ENCODE measurements around the gene OPA3.
"Not testable (repeated sequence)": the region's sequence is repeated elsewhere in the genome, so short reads cannot be mapped to it uniquely, and the experiment has no call there.

The OPA3 gene

DNA sequence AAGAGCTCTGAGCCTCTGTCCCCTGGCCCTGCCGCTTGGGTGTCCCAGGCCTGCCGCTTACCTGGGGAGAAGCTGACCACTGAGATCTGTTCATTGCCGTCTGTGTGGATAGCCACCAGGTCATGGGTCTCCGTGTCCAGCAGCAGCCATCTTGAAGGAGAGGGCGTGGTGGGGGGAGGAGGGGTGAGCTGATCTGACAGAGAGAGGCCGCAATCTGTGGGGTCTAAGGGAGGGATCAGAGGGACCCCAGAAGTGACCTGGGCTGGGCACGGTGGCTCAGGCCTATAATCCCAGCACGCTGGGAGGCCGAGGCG, 32.1 kb upstream of the OPA3 start:
- Histone ChIP-seq H2AK5ac (ENCODE audit: low read length, severe bottlenecking) (no peak overlapping the region), H3K4me3 (ENCODE audit: insufficient read depth in 1 of 2, low read depth in 1 of 2, low read length in 2 of 2) (no peak overlapping the region), H2AFZ (ENCODE audit: low read depth, low read length) (no peak overlapping the region), H3K79me1 (replicated peaks; ENCODE audit: low read length, poor library complexity, severe bottlenecking) (peaks cover 5% of the 10 kb centered on the region), H3K27ac (ENCODE audit: low read length, poor library complexity, severe bottlenecking) (no peak overlapping the region), H3K9ac (ENCODE audit: low read length) (no peak overlapping the region), H3K23ac (ENCODE audit: low read length in 2 of 2) (no peak overlapping the region), H2BK5ac (ENCODE audit: low read depth, low read length, poor library complexity, severe bottlenecking) (no peak overlapping the region), H3K4ac (ENCODE audit: low read depth in 1 of 2, low read length in 2 of 2) (no peak overlapping the region), H3K4me2 (ENCODE audit: low read length, poor library complexity, severe bottlenecking) (no peak overlapping the region), H2BK15ac (ENCODE audit: low read depth, poor library complexity, severe bottlenecking) (no peak overlapping the region), H3K27me3 (ENCODE audit: control insufficient read depth in 1 of 2, insufficient read depth in 1 of 2, low read length in 2 of 2) (no peaks in the 10 kb centered on the region), H3K36me3 (ENCODE audit: control insufficient read depth in 1 of 2, insufficient read depth in 2 of 2, low read depth in 1 of 2, low read length in 2 of 2) (peaks cover 60 to 75% of the 10 kb centered on the region in 2 experiments), H3K14ac (ENCODE audit: low read length in 2 of 2) (no peak overlapping the region), H3K4me1 (ENCODE audit: control insufficient read depth, insufficient read depth, low read depth, low read length) (peaks cover 13% of the 10 kb centered on the region), H4K91ac (ENCODE audit: low read length) (peak overlapping the region; percentile 62), H2BK12ac (ENCODE audit: low read length in 2 of 2) (peak overlapping the region in 1 of 2 experiments; percentile 25), H2BK120ac (ENCODE audit: low read depth, low read length) (no peak overlapping the region), H3K9me3 (ENCODE audit: control insufficient read depth, low read length) (no peaks in the 10 kb centered on the region), H4K8ac (ENCODE audit: low read length) (peak overlapping the region; percentile 73), H3K18ac (ENCODE audit: low read depth in 1 of 2, low read length in 2 of 2) (no peak overlapping the region)
- no peak for DNase-seq
- 78% methylated on average over 10 of the region's 10 CpGs for WGBS

DNA sequence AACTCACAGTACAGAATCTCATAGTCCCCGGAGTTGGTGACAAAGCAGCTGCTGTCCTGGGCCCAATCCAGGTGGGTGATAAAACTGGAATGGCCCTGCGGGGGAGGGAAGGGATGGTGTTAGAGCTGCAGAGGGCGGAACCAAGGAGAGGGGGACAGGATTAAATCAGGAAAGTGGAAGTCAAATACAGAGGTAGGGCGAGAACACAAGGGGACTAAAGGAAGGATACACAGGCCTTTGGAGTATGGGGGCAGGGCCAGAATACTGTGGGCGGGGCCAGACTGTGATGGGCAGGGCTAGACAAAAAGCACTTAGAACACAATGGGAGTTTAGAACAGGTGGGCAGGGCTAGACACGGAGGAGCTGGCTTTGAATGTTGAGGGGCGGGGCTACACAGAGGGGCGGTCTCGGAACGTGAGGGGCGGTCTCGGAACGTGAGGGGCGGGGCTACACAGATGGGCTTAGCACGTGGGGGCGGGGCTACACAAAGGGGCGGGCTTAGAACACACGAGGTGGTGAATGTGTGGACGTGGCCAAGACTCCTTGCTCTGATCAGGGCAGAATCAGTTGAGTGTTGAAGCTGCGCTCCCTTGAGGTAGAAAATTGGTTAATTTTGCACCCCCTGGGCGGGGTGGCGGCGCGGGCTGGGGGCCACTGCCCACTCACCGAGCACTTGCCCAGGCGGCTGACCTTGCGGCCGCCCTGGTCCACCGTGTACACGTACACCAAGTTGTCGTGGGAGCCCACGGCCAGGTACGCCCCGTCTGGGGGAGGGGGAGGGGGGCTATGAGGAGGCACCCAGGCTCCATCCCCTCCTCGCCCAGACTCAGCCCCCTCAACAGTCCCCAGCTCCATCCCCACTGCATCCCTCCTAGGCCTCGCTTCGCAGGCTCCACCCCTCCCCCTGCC, 31.4 kb upstream of the OPA3 start:
- no peak overlapping the region for H3K27ac ChIP-seq (ENCODE audit: low read length, poor library complexity, severe bottlenecking)
- no peak overlapping the region for H3K4me3 ChIP-seq (ENCODE audit: insufficient read depth in 1 of 2, low read depth in 1 of 2, low read length in 2 of 2)
- no peak overlapping the region for H2AK5ac ChIP-seq (ENCODE audit: low read length, severe bottlenecking)
- H2BK120ac ChIP-seq (ENCODE audit: low read depth, low read length): no peak overlapping the region
- H3K4me1 ChIP-seq (ENCODE audit: control insufficient read depth, insufficient read depth, low read depth, low read length): peaks cover 13% of the 10 kb centered on the region
- no peak overlapping the region for H3K4me2 ChIP-seq (ENCODE audit: low read length, poor library complexity, severe bottlenecking)
- H3K36me3 ChIP-seq (ENCODE audit: control insufficient read depth in 1 of 2, insufficient read depth in 2 of 2, low read depth in 1 of 2, low read length in 2 of 2): peaks cover 63 to 73% of the 10 kb centered on the region in 2 experiments
- H3K27me3 ChIP-seq (ENCODE audit: control insufficient read depth in 1 of 2, insufficient read depth in 1 of 2, low read length in 2 of 2): no peaks in the 10 kb centered on the region
- H4K8ac ChIP-seq (ENCODE audit: low read length): peak overlapping the region; percentile 73
- H2BK15ac ChIP-seq (ENCODE audit: low read depth, poor library complexity, severe bottlenecking): no peak overlapping the region
- no peak overlapping the region for H2BK12ac ChIP-seq (ENCODE audit: low read length in 2 of 2)
- peak overlapping the region in 1 of 2 experiments; percentile 58 for H3K18ac ChIP-seq (ENCODE audit: low read depth in 1 of 2, low read length in 2 of 2)
- H3K79me1 ChIP-seq (replicated peaks; ENCODE audit: low read length, poor library complexity, severe bottlenecking): peaks cover 5% of the 10 kb centered on the region
- no peak overlapping the region for H2BK5ac ChIP-seq (ENCODE audit: low read depth, low read length, poor library complexity, severe bottlenecking)
- H3K4ac ChIP-seq (ENCODE audit: low read depth in 1 of 2, low read length in 2 of 2): peak overlapping the region in 1 of 2 experiments; percentile 73
- WGBS: 36% methylated on average over 33 of the region's 37 CpGs
- H3K9me3 ChIP-seq (ENCODE audit: control insufficient read depth, low read length): no peaks in the 10 kb centered on the region
- no peak overlapping the region for H3K9ac ChIP-seq (ENCODE audit: low read length)
- H4K91ac ChIP-seq (ENCODE audit: low read length): peak overlapping the region; percentile 62
- no peak overlapping the region for H2AFZ ChIP-seq (ENCODE audit: low read depth, low read length)
- DNase-seq: peak; percentile 81
- H3K23ac ChIP-seq (ENCODE audit: low read length in 2 of 2): no peak overlapping the region
- H3K14ac ChIP-seq (ENCODE audit: low read length in 2 of 2): no peak overlapping the region

DNA sequence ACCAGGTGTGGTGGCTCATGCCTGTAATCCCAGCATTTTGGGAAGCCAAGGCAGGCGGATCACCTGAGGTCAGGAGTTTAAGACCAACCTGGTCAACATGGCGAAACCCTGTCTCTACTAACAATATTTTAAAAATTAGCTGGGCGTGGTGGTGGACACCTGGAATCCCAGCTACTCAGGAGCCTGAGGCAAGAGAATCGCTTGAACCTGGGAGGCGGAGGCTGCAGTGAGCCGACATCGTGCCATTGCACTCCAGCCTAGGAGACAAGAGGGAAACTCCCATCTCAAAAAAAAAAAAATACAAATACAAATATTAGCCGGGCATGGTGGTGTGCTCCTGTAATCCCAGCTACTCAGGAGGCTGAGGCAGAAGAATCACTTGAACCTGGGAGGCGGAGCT, 30.5 kb upstream of the OPA3 start:
- H3K79me1 ChIP-seq (replicated peaks; ENCODE audit: low read length, poor library complexity, severe bottlenecking); H3K14ac ChIP-seq (ENCODE audit: low read length in 2 of 2); DNase-seq; H2AFZ ChIP-seq (ENCODE audit: low read depth, low read length); H3K9me3 ChIP-seq (ENCODE audit: control insufficient read depth, low read length); H2AK5ac ChIP-seq (ENCODE audit: low read length, severe bottlenecking); H4K8ac ChIP-seq (ENCODE audit: low read length); H2BK120ac ChIP-seq (ENCODE audit: low read depth, low read length); H3K18ac ChIP-seq (ENCODE audit: low read depth in 1 of 2, low read length in 2 of 2); H3K23ac ChIP-seq (ENCODE audit: low read length in 2 of 2); H3K9ac ChIP-seq (ENCODE audit: low read length); H3K4me3 ChIP-seq (ENCODE audit: insufficient read depth in 1 of 2, low read depth in 1 of 2, low read length in 2 of 2); H2BK5ac ChIP-seq (ENCODE audit: low read depth, low read length, poor library complexity, severe bottlenecking); H4K91ac ChIP-seq (ENCODE audit: low read length); H2BK15ac ChIP-seq (ENCODE audit: low read depth, poor library complexity, severe bottlenecking); H3K27ac ChIP-seq (ENCODE audit: low read length, poor library complexity, severe bottlenecking); H3K4me2 ChIP-seq (ENCODE audit: low read length, poor library complexity, severe bottlenecking); H3K4ac ChIP-seq (ENCODE audit: low read depth in 1 of 2, low read length in 2 of 2); H3K27me3 ChIP-seq (ENCODE audit: control insufficient read depth in 1 of 2, insufficient read depth in 1 of 2, low read length in 2 of 2); H2BK12ac ChIP-seq (ENCODE audit: low read length in 2 of 2): not testable (repeated sequence)
- 98% methylated on average over 8 of the region's 9 CpGs for WGBS
- peaks cover 59 to 70% of the 10 kb centered on the region in 2 experiments for H3K36me3 ChIP-seq (ENCODE audit: control insufficient read depth in 1 of 2, insufficient read depth in 2 of 2, low read depth in 1 of 2, low read length in 2 of 2)
- H3K4me1 ChIP-seq (ENCODE audit: control insufficient read depth, insufficient read depth, low read depth, low read length): peaks cover 13% of the 10 kb centered on the region

DNA sequence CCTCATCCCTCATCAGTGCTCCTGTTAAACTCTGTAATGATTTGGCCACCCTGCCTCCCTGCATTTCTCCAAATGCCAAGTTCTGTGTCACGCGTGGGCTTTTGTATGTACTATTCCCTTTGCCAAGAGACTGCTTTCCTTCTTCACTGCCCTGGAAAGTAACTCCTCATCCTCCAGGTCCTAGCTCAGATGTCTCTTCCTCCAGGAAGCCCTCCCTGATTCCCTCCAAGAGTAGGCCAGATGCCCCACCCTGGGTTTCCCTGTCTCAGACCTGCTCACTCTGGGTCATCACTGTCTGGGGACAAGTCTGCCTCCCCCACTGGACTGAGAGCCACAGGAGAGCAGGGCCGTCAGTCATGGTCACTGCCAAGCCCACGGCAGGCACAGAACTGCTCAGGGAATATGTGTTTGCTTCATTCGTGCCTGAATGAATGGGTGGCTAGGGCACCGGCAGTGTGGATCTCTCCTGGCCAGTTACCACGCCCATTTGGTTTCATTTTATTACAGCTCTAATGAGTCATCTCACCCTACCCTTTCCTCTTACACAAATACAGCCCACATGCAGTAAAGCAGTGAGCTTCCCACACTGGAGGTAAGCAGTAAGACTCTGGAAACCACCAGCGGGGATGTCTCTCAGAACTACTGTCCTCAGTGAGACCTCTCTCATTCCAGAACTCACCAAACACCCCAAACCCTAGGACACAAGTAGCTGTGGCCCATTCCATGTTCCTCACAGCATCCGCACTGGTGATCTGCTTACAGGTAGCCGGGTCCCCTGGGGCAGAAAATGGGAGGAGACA, 29.5 kb upstream of the OPA3 start:
- 51% methylated on average over 10 of the region's 10 CpGs for WGBS

More for the DNA sequence above, 29.5 kb upstream of the OPA3 start:
- H3K18ac ChIP-seq (ENCODE audit: low read depth in 1 of 2, low read length in 2 of 2): peak overlapping the region in 1 of 2 experiments; percentile 6
- peak overlapping the region in 1 of 2 experiments; percentile 33 for H3K4me3 ChIP-seq (ENCODE audit: insufficient read depth in 1 of 2, low read depth in 1 of 2, low read length in 2 of 2)
- H3K27ac ChIP-seq (ENCODE audit: low read length, poor library complexity, severe bottlenecking): peak overlapping the region; percentile 49
- H3K4me1 ChIP-seq (ENCODE audit: control insufficient read depth, insufficient read depth, low read depth, low read length): peaks cover 13% of the 10 kb centered on the region
- DNase-seq: peak; percentile 96
- no peak overlapping the region for H3K23ac ChIP-seq (ENCODE audit: low read length in 2 of 2)
- no peak overlapping the region for H2BK5ac ChIP-seq (ENCODE audit: low read depth, low read length, poor library complexity, severe bottlenecking)
- H3K9ac ChIP-seq (ENCODE audit: low read length): peak overlapping the region; percentile 5
- no peaks in the 10 kb centered on the region for H3K27me3 ChIP-seq (ENCODE audit: control insufficient read depth in 1 of 2, insufficient read depth in 1 of 2, low read length in 2 of 2)
- H3K14ac ChIP-seq (ENCODE audit: low read length in 2 of 2): no peak overlapping the region
- no peak overlapping the region for H3K4me2 ChIP-seq (ENCODE audit: low read length, poor library complexity, severe bottlenecking)
- H4K8ac ChIP-seq (ENCODE audit: low read length): no peak overlapping the region
- no peak overlapping the region for H2BK15ac ChIP-seq (ENCODE audit: low read depth, poor library complexity, severe bottlenecking)
- peak overlapping the region; percentile 64 for H4K91ac ChIP-seq (ENCODE audit: low read length)
- peaks cover 57 to 70% of the 10 kb centered on the region in 2 experiments for H3K36me3 ChIP-seq (ENCODE audit: control insufficient read depth in 1 of 2, insufficient read depth in 2 of 2, low read depth in 1 of 2, low read length in 2 of 2)
- H3K9me3 ChIP-seq (ENCODE audit: control insufficient read depth, low read length): no peaks in the 10 kb centered on the region
- no peak overlapping the region for H3K4ac ChIP-seq (ENCODE audit: low read depth in 1 of 2, low read length in 2 of 2)
- H2AK5ac ChIP-seq (ENCODE audit: low read length, severe bottlenecking): no peak overlapping the region
- no peak overlapping the region for H2AFZ ChIP-seq (ENCODE audit: low read depth, low read length)
- no peak overlapping the region for H2BK120ac ChIP-seq (ENCODE audit: low read depth, low read length)
- no peak overlapping the region for H2BK12ac ChIP-seq (ENCODE audit: low read length in 2 of 2)
- H3K79me1 ChIP-seq (replicated peaks; ENCODE audit: low read length, poor library complexity, severe bottlenecking): peaks cover 3% of the 10 kb centered on the region
